Osteocyte (in vitro differentiated cells): Measurements from ENCODE around the gene STYX. TPM values are rescaled to one million over a fixed set of nuclear protein-coding genes. Genes with fewer than 3 reads are reported as not detected.

Experiments used
- DNase-seq: peaks from one replicate; pipeline ENCODE4 v3.0.0; 2021; ENCODE audit warnings: mixed read lengths; ENCODE audit not compliant: unreplicated experiment; ENCODE audit errors: extremely low spot score
- H3K27ac Mint-ChIP-seq: one replicate; pipeline ENCODE4 v1.8.0; 2021; ENCODE audit warnings: mild to moderate bottlenecking, mixed read lengths; ENCODE audit not compliant: unreplicated experiment
- H3K27me3 Mint-ChIP-seq: one replicate; pipeline ENCODE4 v1.8.0; 2021; ENCODE audit warnings: mixed read lengths; ENCODE audit not compliant: unreplicated experiment
- H3K36me3 Mint-ChIP-seq: one replicate; pipeline ENCODE4 v1.8.0; 2021; ENCODE audit warnings: mixed read lengths; ENCODE audit not compliant: unreplicated experiment
- H3K4me1 Mint-ChIP-seq: one replicate; pipeline ENCODE4 v1.8.0; 2021; ENCODE audit warnings: mixed read lengths; ENCODE audit not compliant: unreplicated experiment
- H3K4me3 Mint-ChIP-seq: one replicate; pipeline ENCODE4 v1.8.0; 2021; ENCODE audit warnings: mild to moderate bottlenecking, moderate library complexity, mixed read lengths; ENCODE audit not compliant: unreplicated experiment
- H3K9me3 Mint-ChIP-seq: one replicate; pipeline ENCODE4 v1.8.0; 2021; ENCODE audit warnings: mixed read lengths; ENCODE audit not compliant: unreplicated experiment
- CTCF ChIP-seq: fragments of 200-600 bp; sonication (generic); IDR thresholded peaks from 2 replicates; pipeline ENCODE4 v1.5.0; 2021; ENCODE audit warnings: antibody characterized with exemption, mild to moderate bottlenecking, moderate library complexity
- total RNA-seq: library from RNA; stranded (reverse); gene quantifications from 2 replicates; pipeline ENCODE4 v1.2.1, GENCODE V29; 2021

Gene STYX
- total RNA-seq, 1 donor from 2014 or later = 16.8 TPM

- Mint-ChIP-seq H3K36me3 (peaks cover 39% of the 10 kb centered on the region), H3K27ac (no peak overlapping the region), H3K4me1 (peaks cover 9% of the 10 kb centered on the region), H3K4me3 (no peak overlapping the region), H3K27me3 (no peaks in the 10 kb centered on the region), H3K9me3 (no peaks in the 10 kb centered on the region)
- DNase-seq = no peak
- TF ChIP-seq CTCF = no peak
These were observed 37.3 kb downstream of the STYX start for GRCh38 chr14:52767058-52767833.

- H3K4me3 Mint-ChIP-seq = no peak overlapping the region
- H3K36me3 Mint-ChIP-seq = peaks cover 40% of the 10 kb centered on the region
- no peaks in the 10 kb centered on the region for H3K9me3 Mint-ChIP-seq
- no peak for TF ChIP-seq CTCF
- peaks cover 2% of the 10 kb centered on the region for H3K4me1 Mint-ChIP-seq
- no peak for DNase-seq
- H3K27me3 Mint-ChIP-seq = no peaks in the 10 kb centered on the region
- H3K27ac Mint-ChIP-seq = no peak overlapping the region
These were observed 39.9 kb downstream of the STYX start for GRCh38 chr14:52769887-52770286.

- no peak overlapping the region for H3K27ac Mint-ChIP-seq
- H3K4me1 Mint-ChIP-seq = peaks cover 2% of the 10 kb centered on the region
- no peak for DNase-seq
- H3K27me3 Mint-ChIP-seq = no peaks in the 10 kb centered on the region
- TF ChIP-seq CTCF = no peak
- no peak overlapping the region for H3K4me3 Mint-ChIP-seq
- H3K9me3 Mint-ChIP-seq = no peaks in the 10 kb centered on the region
- H3K36me3 Mint-ChIP-seq = peaks cover 25% of the 10 kb centered on the region
These were observed 46.9 kb downstream of the STYX start for GRCh38 chr14:52776816-52777215.

- no peaks in the 10 kb centered on the region for H3K4me1 Mint-ChIP-seq
- no peak for DNase-seq
- H3K27ac Mint-ChIP-seq = no peak overlapping the region
- no peak for TF ChIP-seq CTCF
- H3K27me3 Mint-ChIP-seq = no peaks in the 10 kb centered on the region
- no peak overlapping the region for H3K4me3 Mint-ChIP-seq
- peaks cover 21% of the 10 kb centered on the region for H3K36me3 Mint-ChIP-seq
- H3K9me3 Mint-ChIP-seq = no peaks in the 10 kb centered on the region
These were observed 48.7 kb downstream of the STYX start for GRCh38 chr14:52778702-52779101.

GRCh38 chr14:52780893-52781292, 50.9 kb downstream of the STYX start:
- no peak for TF ChIP-seq CTCF
- no peak overlapping the region for H3K4me3 Mint-ChIP-seq
- H3K27me3 Mint-ChIP-seq = no peaks in the 10 kb centered on the region
- peaks cover 16% of the 10 kb centered on the region for H3K36me3 Mint-ChIP-seq
- H3K9me3 Mint-ChIP-seq = no peaks in the 10 kb centered on the region
- no peaks in the 10 kb centered on the region for H3K4me1 Mint-ChIP-seq
- DNase-seq = no peak
- H3K27ac Mint-ChIP-seq = peak overlapping the region; percentile 18
